Stimulated activated CD4-positive, alpha-beta T cell treated with anti-CD3 and anti-CD28 coated beads, TNF-alpha, amount 100 ng/mL, for 4 hours (primary cell): ENCODE data around the gene CD58.
A peak's percentile ranks its signal among the peaks of the same experiment; 100 is the strongest.

Source experiments
- DNase-seq, 3 experiments: peaks; one replicate each; pipeline ENCODE4 v3.0.0-alpha.2; 2020; ENCODE audit warnings: low read depth in 3 of 3

Gene CD58

GRCh38 chr1:116544588-116545358 is 26.1 kb downstream of the CD58 start:
- no peak for DNase-seq

- no peak for DNase-seq
These were observed 30.7 kb downstream of the CD58 start for GRCh38 chr1:116540088-116540487.

- no peak for DNase-seq
These were observed 32.3 kb downstream of the CD58 start for GRCh38 chr1:116538544-116538943.

- DNase-seq = no peak
These were observed 32.9 kb downstream of the CD58 start for GRCh38 chr1:116537898-116538297.

GRCh38 chr1:116537040-116537831 is 33.6 kb downstream of the CD58 start:
- DNase-seq = no peak

- DNase-seq = no peak
These were observed 36.6 kb downstream of the CD58 start for GRCh38 chr1:116534014-116534739.

GRCh38 chr1:116533429-116533820 is 37.4 kb downstream of the CD58 start:
- DNase-seq = no peak

- no peak for DNase-seq
These were observed 38.0 kb downstream of the CD58 start for GRCh38 chr1:116532671-116533428.

- no peak for DNase-seq
These were observed 38.9 kb downstream of the CD58 start for GRCh38 chr1:116531917-116532316.

- DNase-seq = no peak
These were observed 41.1 kb downstream of the CD58 start for GRCh38 chr1:116529681-116530080.

- no peak for DNase-seq
These were observed 41.6 kb downstream of the CD58 start for GRCh38 chr1:116529199-116529631.

GRCh38 chr1:116528329-116529083 is 42.3 kb downstream of the CD58 start:
- no peak for DNase-seq

- no peak for DNase-seq
These were observed 45.4 kb downstream of the CD58 start for GRCh38 chr1:116525440-116525839.

- no peak for DNase-seq
These were observed 49.6 kb downstream of the CD58 start for GRCh38 chr1:116521186-116521585.

GRCh38 chr1:116518400-116518799 is 52.4 kb downstream of the CD58 start:
- DNase-seq = no peak

GRCh38 chr1:116516631-116517030 is 54.2 kb downstream of the CD58 start:
- DNase-seq = no peak

GRCh38 chr1:116515702-116516101 is 55.1 kb downstream of the CD58 start:
- no peak for DNase-seq

- DNase-seq = peak in 1 of 3 experiments; percentile 35
These were observed 55.9 kb downstream of the CD58 start for GRCh38 chr1:116514708-116515525.

- DNase-seq = no peak
These were observed 56.9 kb downstream of the CD58 start for GRCh38 chr1:116513956-116514355.

- no peak for DNase-seq
These were observed 59.3 kb downstream of the CD58 start for GRCh38 chr1:116511459-116512019.
